NCI-H1436 (cell line): Measurements from ENCODE around the gene FRYL.
"Not testable (repeated sequence)": the region's sequence is repeated elsewhere in the genome, so short reads cannot be mapped to it uniquely, and the experiment has no call there.

Experiments
- DNase-seq: peaks from one replicate; lab custom pipeline; 2025; lab: John Stamatoyannopoulos, UW

The FRYL gene

GRCh38 chr4:48785302-48785701 lies 5.2 kb upstream of the FRYL start:
- no peak for DNase-seq

GRCh38 chr4:48781968-48782367 lies 1.9 kb upstream of the FRYL start:
- DNase-seq: no peak

DNA sequence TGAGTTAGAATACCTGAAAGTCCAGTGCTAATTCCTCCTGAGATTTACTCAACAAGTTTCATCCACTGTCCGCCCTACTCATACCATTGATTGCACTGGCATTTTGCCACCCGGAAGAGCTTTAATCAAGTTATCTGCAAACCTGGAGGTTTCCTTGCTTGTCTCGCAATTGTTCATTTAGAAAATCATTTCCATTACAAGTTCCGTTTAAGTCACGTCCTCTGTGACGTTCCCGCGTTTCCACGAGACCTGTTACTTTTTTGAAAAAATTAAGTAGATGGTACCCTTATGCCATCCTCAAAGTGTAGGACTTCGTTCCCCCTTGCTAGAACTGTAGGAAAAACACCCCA lies 761 bp upstream of the FRYL start:
- DNase-seq: no peak

DNA sequence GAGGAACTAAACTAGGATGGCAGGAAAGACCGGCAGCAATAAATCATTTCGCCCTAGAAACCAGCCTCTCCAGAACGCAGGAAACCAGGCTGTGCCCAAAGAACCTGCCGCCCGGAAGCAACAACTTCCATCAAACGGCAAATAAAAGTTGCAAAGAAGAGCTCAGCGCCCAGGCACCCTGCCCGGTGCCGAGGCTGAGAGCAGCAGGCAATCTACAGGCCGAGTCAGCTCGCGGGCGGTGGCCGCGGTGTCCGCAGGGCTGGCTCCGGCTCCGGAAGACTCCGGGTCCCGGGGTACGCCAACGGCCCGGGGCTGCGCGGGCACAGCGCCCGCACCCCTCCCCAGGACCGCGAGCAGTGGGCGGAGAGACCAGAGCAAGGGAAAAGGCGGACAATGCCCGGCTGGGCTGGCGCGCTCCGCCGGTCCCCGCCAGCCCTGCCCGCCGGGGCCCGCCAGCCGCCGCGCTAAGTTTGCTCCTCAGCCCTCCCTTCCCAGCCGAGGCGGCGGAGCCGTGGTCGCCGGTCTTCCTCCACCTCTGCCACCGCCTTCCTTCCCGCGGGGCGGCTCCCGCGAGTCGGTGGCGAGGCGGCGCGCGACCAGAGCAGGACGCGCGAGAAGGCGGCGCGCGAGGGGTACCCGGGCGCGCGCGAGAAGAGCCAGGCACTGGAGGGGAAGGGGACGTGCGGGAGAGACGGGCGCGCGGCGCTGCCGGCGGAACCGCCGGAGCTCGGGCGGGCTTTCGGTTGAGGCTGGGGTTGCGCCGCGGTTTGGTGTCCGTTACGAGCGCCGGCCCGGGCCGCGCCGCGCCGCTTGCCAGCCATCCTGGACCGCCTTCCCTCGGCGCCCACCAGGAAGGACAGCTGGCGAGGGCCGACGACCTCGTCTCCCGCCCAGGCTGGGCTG lies 733 bp downstream of the FRYL start:
- DNase-seq: peak; percentile 28

DNA sequence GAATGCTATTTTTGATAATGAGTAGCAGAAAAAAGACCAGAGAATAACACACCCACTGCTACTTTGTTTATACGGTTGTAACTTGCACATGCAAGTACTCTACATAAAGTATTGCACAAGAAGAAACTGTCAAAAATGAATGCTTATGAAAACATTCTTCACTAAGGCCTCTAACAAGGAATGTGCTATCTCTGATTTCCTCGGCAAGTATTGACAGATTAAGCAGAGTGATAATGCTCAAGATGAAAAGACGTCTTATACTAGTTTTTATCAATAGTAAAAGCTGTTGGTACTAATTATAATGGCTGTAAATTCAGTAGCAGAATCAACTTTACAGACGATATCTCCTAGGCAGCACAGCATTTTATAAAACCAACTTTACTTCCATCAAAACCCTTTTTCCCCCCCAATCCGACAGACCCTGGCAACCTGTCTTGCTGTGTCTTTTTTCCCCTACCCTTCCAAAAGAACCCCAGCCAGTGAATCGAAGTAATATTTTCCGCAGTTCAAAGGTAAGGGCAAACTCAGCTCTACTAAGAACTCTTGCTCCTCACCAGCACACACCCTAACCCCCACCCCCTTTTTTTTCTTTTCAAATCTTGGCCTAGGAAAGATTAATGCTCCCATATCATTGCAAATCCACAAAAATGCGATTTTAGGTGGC lies 1.5 kb downstream of the FRYL start:
- DNase-seq: no peak

DNA sequence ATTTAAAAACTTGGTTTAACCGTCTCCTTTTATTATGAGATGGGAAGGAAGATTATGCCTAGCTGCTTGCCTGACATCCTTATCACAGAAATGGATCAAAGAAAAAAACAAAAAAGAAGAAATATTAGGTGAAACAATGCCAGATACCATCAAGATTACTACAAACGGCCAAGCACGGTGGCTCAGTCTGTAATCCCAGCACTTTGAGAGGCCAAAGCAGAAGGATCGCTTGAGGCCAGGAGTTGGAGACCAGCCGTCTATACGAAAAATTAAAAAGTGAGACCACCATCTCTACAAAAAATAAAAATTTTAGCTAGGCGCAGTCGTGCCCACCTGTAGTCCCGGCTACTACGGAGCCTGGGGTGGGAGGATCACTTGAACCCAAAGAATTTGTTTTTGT lies 2.3 kb downstream of the FRYL start:
- DNase-seq: no peak

DNA sequence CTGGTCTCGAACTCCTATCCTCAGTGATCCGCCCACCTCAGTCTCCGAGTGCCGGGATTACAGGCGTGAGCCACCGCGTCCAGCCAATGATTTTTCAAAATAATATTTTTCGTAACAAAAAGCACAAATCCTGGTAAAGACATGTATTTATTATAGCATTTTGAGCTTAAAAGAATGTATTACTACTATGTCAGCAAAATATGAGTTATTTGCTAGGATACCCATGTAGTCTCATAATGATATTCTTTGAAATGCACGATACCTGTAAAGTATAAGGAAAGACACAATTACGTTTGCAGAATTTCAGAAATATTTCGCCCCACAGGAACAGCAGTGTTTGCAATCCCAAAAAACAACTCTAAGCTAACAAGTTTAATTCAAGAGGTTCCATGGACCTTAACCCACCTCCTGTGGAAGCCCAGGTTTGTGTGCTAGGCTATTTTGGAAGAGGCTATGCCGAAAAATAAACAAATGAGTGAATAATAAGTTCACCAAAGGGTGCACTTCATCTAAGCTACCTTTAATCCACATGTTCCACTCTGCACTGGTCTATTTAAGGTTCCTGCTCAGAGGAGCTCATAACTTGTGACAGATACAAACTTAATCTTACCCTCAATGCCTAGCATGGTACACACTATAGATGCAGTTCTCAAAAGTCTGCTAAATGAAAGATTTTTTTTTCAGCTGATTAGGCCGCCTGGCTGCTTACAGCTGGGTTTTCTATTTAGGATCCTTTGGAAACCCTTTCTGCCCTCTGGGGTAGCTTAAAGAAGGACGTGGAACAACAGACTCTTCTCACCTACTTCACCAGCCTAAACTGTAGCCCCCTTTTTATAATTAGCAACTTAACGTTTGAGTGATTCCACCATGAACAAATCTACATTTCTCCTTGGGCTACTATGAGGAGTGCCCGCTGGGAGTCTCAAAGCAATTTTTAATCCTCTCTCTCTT lies 5.0 kb downstream of the FRYL start:
- no peak for DNase-seq

DNA sequence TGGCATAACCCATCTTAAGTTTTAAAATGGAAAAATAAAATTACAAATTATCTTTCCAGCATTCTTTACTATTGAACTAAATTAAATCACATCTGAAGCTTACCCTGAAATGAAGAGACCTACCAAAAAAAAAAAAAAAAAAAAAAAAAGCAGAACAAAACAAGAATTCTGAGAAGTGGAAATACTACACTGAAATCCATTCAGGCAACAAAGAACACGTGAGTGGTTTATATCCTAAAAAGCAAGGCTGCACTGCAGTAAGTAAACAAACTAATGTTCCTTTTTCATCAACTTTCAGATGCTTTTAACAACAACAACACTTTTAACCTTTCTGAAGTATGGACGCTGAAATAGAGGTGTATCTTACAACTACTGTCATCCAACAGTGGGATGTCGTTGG lies 7.5 kb downstream of the FRYL start:
- DNase-seq: no peak

- DNase-seq: no peak
These were observed 12.8 kb downstream of the FRYL start for GRCh38 chr4:48767055-48767929.

DNA sequence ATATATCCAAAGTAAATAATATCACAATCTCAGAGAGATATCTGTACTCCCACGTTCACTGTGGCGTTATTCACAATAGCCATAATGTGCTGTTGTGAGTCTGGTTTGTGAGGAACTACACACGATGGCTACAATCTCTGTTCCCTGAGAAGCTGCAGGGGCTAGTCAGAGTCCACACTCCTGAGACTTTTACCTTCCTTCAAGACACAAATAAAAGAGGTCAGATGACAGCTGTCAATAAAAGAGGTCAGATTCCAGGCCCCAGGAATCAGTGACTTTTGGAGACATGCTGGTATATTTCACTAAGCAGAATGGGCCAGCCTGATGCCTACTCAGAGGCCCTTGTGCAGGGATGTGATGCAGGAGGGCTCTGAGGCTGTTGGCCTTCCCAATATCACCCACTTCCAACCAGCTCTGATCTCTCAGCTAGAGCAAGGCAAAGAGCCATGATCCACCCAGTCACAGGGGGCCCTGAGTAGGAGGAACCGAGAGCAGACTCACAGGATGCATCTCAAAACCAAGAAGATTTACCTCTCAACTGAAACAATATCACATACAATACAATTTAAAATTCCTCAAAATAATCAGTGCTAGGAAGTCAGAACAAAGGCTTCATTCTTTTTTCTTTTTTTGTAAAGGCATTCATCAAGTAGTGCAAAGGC lies 13.8 kb downstream of the FRYL start:
- DNase-seq: no peak

DNA sequence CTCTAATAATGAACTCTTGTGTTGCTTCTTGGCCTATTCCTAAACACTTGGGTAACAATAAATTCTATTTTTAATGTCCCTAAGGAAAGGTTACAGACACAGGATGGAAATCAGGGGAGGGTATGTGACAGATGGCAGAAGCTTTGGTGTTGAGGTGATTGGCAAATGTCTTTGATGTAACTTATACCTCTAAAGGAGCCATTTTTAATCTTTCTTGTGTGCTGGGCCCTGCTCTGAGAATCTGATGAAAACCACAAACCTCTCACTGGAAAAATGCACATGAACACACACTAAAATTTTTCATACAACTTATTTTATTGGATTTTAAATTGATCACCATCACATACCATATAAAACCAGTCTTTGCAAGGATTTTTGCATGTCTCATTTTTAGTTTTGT lies 17.7 kb downstream of the FRYL start:
- DNase-seq: no peak

DNA sequence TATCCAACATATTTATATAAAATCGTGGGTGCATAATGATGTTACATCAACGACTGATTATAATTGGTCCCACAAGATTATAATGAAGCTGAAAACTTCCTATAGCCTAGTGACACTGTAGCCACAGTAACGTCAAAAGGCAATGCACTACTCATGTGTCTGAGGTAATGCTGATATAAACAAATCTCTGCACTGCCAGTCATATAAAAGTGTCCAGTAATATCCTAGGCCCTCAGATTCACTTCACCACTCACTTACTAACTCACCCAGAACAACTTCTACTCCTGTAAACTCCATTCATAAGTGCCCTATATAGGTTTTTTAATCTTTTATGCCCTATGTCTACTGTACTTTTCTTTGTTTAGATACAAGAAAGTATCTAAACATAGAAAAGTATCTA lies 18.8 kb downstream of the FRYL start:
- no peak for DNase-seq

DNA sequence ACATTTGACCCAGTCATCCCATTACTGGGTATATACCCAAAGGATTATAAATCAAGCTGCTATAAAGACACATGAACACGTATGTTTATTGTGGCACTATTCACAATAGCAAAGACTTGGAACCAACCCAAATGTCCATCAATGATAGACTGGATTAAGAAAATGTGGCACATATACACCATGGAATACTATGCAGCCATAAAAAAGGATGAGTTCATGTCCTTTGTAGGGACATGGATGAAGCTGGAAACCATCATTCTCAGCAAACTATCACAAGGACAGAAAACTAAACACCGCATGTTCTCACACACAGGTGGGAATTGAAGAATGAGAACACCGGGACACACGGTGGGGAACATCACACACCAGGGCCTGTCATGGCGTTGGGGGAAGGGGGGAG lies 21.4 kb downstream of the FRYL start:
- DNase-seq: not testable (repeated sequence)

- DNase-seq: no peak
These were observed 23.3 kb downstream of the FRYL start for GRCh38 chr4:48756689-48757220.

DNA sequence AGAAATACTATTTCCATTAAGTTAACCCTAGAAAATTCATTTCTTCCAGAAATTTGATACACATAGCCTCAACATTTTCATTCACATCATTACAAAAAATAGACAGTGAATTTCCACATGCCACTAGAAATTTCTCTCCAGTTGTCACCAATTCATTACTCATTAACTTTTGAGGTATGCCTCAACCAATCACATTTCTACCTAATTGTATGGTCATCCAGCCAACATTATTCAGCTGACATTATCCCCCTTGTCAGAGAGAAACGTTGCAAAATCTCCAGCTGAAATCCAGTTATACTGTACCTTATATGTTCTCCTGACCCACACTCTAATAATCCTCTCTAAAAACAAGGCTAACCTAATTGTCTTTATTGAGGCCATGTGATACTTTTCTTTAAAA lies 24.8 kb downstream of the FRYL start:
- DNase-seq: no peak

- DNase-seq: no peak
These were observed 26.9 kb downstream of the FRYL start for GRCh38 chr4:48753159-48753558.

- DNase-seq: no peak
These were observed 27.4 kb downstream of the FRYL start for GRCh38 chr4:48752726-48753125.

DNA sequence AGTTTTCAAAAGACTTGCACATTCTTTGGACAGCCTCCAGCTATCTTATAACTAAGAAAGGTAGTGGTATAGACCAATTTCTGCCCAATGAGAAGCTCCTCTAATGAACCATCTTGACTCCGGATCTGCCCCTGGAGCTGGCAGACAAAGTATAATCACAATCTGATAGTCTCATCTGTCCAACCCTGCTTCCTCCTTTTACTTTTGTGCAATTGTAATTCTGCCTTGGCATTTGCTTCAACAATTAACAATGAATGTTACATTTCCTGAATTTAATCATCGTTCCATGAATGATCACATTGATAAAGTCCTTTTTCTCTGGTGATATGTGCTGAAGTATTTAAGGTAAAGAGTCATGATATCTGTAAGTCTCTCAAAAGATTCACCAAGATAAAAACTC lies 27.8 kb downstream of the FRYL start:
- DNase-seq: no peak

GRCh38 chr4:48748949-48749596 lies 31.0 kb downstream of the FRYL start:
- no peak for DNase-seq
